SK-N-SH treated with all-trans-retinoic acid at 6 μM for 48 hours (cell line): ENCODE measurements around the gene SMC4.

Experiments
- ATAC-seq: fragments of 200-7000 bp; cut with Tn5 transposase; 3 replicates; pipeline ENCODE4 v1.9.1; 2020; ENCODE audit warnings: mild to moderate bottlenecking, moderate library complexity
- CREB5 ChIP-seq: fragments of 250-450 bp; sonication (Bioruptor Pico); IDR thresholded peaks from 2 replicates; pipeline ENCODE4 v1.5.1; 2020; ENCODE audit warnings: low read depth, mild to moderate bottlenecking, moderate library complexity
- CSDC2 ChIP-seq: fragments of 250-450 bp; sonication (Bioruptor Pico); IDR thresholded peaks from 2 replicates; pipeline ENCODE4 v1.5.0; 2020; ENCODE audit warnings: mild to moderate bottlenecking, moderate library complexity
- CSRNP3 ChIP-seq: fragments of 250-450 bp; sonication (Bioruptor Pico); IDR thresholded peaks from 2 replicates; pipeline ENCODE4 v1.5.1; 2021; ENCODE audit warnings: mild to moderate bottlenecking, moderate library complexity
- GLIS3 ChIP-seq: fragments of 250-450 bp; sonication (Bioruptor Pico); IDR thresholded peaks from 2 replicates; pipeline ENCODE4 v1.5.0; 2020; ENCODE audit warnings: mild to moderate bottlenecking, moderate library complexity
- ISL1 ChIP-seq: fragments of 250-450 bp; sonication (Bioruptor Pico); IDR thresholded peaks from 2 replicates; pipeline ENCODE4 v2.1.2; 2022; ENCODE audit warnings: mild to moderate bottlenecking, moderate library complexity
- OSR1 ChIP-seq: fragments of 250-450 bp; sonication (Bioruptor Pico); IDR thresholded peaks from 2 replicates; pipeline ENCODE4 v1.8.0; 2022; ENCODE audit warnings: moderate library complexity, mild to moderate bottlenecking, inconsistent platforms
- PATZ1 ChIP-seq: fragments of 250-450 bp; sonication (Bioruptor Pico); IDR thresholded peaks from 2 replicates; pipeline ENCODE4 v1.8.0; 2020; ENCODE audit warnings: mild to moderate bottlenecking, moderate library complexity, borderline replicate concordance
- POU6F1 ChIP-seq: fragments of 250-450 bp; sonication (Bioruptor Pico); IDR thresholded peaks from 2 replicates; pipeline ENCODE4 v1.8.0; 2021; ENCODE audit warnings: low read depth, mild to moderate bottlenecking, moderate library complexity, borderline replicate concordance
- RARB ChIP-seq: fragments of 250-450 bp; sonication (Bioruptor Pico); IDR thresholded peaks from 2 replicates; pipeline ENCODE4 v1.8.0; 2021; ENCODE audit warnings: mild to moderate bottlenecking, moderate library complexity
- TCF4 ChIP-seq: fragments of 250-450 bp; sonication (Bioruptor Pico); IDR thresholded peaks from 2 replicates; pipeline ENCODE4 v1.8.0; 2021; ENCODE audit warnings: mild to moderate bottlenecking, moderate library complexity, borderline replicate concordance
- TSHZ2 ChIP-seq: fragments of 250-450 bp; sonication (Bioruptor Pico); IDR thresholded peaks from 2 replicates; pipeline ENCODE4 v1.5.0; 2020; ENCODE audit warnings: mild to moderate bottlenecking, moderate library complexity
- ZFP3 ChIP-seq: fragments of 250-450 bp; sonication (Bioruptor Pico); IDR thresholded peaks from 2 replicates; pipeline ENCODE4 v1.5.0; 2020; ENCODE audit warnings: mild to moderate bottlenecking, moderate library complexity
- ZFP30 ChIP-seq: fragments of 450-650 bp; formaldehyde crosslinking; IDR thresholded peaks from 2 replicates; pipeline ENCODE4 v1.5.0; 2022; ENCODE audit warnings: mild to moderate bottlenecking, moderate library complexity
- ZNF565 ChIP-seq: fragments of 450-650 bp; formaldehyde crosslinking; conservative IDR thresholded peaks from 2 replicates; pipeline ENCODE4 v1.5.0; 2020; ENCODE audit warnings: low read depth, mild to moderate bottlenecking, moderate library complexity
- ZNF70 ChIP-seq: fragments of 450-650 bp; formaldehyde crosslinking; IDR thresholded peaks from 2 replicates; pipeline ENCODE4 v1.5.0; 2020; ENCODE audit warnings: mild to moderate bottlenecking, moderate library complexity
- ZNF8 ChIP-seq: fragments of 450-650 bp; formaldehyde crosslinking; IDR thresholded peaks from 2 replicates; pipeline ENCODE4 v1.5.0; 2020; ENCODE audit warnings: mild to moderate bottlenecking, moderate library complexity

Gene SMC4

GRCh38 chr3:160464321-160464720 lies 64.9 kb downstream of the SMC4 start:
- ATAC-seq = no peak
- TF ChIP-seq ZFP30 (CRISPR knock-in tag) (no peak), GLIS3 (CRISPR knock-in tag) (no peak), TSHZ2 (CRISPR knock-in tag) (no peak)

GRCh38 chr3:160464971-160465370 lies 65.5 kb downstream of the SMC4 start:
- no peak for TF ChIP-seq CREB5 (CRISPR knock-in tag)
- TF ChIP-seq PATZ1 (CRISPR knock-in tag) = no peak
- no peak for TF ChIP-seq ZNF70 (CRISPR knock-in tag)
- TF ChIP-seq ISL1 (CRISPR knock-in tag) = peak; percentile 58
- no peak for TF ChIP-seq CSRNP3 (CRISPR knock-in tag)
- no peak for TF ChIP-seq TSHZ2 (CRISPR knock-in tag)
- ATAC-seq = no peak; the same call in 2 of the 3 replicates

- TF ChIP-seq ZNF8 (CRISPR knock-in tag) = no peak
- no peak for ATAC-seq
Measured at GRCh38 chr3:160470181-160470580, 70.7 kb downstream of the SMC4 start.

- no peak for ATAC-seq
- no peak for TF ChIP-seq PATZ1 (CRISPR knock-in tag)
- TF ChIP-seq TCF4 (CRISPR knock-in tag) = no peak
- TF ChIP-seq CSDC2 (CRISPR knock-in tag) = no peak
- no peak for TF ChIP-seq TSHZ2 (CRISPR knock-in tag)
- TF ChIP-seq GLIS3 (CRISPR knock-in tag) = no peak
- no peak for TF ChIP-seq POU6F1
- no peak for TF ChIP-seq ZFP3 (CRISPR knock-in tag)
- no peak for TF ChIP-seq RARB
- TF ChIP-seq ZNF70 (CRISPR knock-in tag) = no peak
- no peak for TF ChIP-seq CSRNP3 (CRISPR knock-in tag)
- TF ChIP-seq OSR1 (CRISPR knock-in tag) = no peak
- no peak for TF ChIP-seq ZNF565 (CRISPR knock-in tag)
Measured at GRCh38 chr3:160471892-160472291, 72.4 kb downstream of the SMC4 start.
